HUDEP-2 (cell line): ENCODE data around the gene PIK3R6.
"Not testable (repeated sequence)": the region's sequence is repeated elsewhere in the genome, so short reads cannot be mapped to it uniquely, and the experiment has no call there.

Source experiments
- DNase-seq, 76 experiments: peaks; one replicate each; lab custom pipeline; 2025; ENCODE audit not compliant: unreplicated experiment in 76 of 76; lab: John Stamatoyannopoulos, UW

PIK3R6 gene

DNA sequence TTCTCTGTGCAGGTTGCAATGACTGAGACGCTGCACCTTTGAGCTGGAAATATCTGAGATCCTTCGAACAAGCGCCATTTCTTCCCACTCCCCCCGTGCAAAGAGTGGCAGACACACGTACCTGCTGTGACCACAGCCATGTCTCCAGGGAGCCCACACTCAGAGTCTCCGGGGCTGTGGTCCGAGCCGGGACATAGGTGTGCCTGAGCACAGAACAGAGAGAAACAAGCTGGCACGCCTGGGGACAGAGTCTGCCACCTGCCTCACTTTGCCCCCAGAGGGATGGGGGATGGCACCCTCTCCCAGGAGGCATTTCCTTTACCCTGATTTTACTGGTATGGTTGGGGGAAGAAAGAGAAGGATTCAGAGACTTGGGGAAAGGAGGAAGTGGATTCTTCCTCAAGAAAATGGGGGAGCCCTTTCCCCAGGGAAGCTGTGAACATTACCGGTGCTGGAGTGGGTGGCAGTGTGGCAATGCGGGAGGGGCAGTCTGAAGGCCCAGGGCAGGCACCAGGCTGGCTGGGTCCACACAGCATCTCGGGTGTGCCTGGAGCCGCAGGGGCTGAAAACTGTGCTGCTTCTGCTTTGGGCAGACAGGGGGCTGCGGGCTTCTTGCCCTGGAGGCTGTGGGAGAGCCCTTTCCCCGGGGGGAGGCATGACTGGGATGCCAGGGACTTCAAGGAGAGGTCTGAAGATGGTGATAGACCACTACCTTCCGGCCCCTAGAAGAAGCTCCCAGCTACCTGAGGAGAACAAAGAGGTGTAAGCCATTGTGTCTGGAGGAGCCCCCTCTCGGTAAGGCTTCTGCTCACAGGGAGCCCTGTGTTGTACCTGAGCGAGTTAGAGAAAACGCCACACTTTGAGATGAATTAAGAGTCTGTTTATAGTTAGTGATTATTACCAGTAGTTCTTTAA lies 6.6 kb upstream of the PIK3R6 start:
- no peak for DNase-seq

DNA sequence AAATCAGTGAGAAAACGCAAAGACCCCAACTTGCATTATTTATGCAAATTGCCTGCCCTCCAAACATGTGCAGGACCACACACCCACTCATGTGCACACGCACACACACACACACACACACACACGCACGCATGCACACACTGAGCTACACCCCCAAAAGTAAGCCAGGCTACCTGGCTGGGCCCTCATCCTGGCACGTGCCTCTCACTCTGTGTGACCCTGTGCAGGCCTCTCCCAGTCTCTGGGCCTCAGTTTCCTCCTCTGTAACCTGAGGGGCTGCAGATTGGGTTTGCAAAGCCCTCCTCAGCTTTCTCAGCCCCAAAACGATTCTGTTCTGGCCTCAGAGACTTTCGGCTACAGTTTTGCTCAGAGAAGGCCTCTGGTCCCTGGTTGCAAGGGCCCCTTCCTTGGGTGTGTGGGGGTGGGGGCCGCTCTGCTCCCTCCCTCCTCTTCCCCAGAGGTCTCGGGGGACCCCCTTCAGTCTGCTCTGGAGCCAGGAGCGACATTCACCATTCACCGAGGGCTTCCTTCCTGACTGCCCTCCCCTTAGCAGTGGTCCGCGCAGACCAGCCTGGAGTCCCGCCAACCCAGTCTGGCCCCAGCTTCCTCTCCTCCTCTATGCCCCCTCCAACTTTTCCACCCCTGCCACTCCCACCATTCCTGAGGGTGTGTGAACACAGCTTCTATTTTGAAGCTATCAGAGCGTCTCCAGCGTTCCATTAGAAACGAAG lies 5.4 kb upstream of the PIK3R6 start:
- no peak for DNase-seq

DNA sequence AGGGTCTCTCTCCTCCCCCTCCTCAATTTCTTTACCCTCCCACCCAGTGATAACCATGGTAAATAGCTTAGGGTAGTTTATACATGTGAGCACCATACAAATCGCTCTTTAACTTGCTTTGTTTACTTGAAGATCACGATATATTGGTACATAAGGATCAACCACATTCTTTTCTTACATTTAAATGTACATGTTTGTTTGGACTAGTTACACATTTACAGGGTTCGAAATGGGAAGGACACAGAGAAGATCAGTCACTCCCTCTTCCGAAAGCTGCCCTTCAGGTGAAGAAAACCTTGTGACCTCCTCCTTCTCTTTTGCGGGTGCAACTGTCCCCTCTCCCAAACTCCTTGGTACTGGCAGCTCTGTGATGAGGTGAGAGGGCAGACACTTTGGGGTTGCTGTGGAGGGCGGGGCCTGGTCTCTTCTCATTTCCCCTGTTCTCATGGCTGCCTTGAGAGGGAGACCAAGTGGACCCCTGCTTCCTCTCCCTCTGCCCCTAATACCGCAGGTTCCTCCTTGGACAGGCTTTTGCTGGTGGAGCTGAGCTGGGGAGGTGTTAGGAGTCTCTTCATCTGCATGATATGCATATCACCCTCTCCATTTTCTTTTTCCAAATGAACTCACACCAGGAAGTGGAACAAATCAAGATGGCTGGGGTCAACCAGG lies 4.7 kb upstream of the PIK3R6 start:
- no peak for DNase-seq

DNA sequence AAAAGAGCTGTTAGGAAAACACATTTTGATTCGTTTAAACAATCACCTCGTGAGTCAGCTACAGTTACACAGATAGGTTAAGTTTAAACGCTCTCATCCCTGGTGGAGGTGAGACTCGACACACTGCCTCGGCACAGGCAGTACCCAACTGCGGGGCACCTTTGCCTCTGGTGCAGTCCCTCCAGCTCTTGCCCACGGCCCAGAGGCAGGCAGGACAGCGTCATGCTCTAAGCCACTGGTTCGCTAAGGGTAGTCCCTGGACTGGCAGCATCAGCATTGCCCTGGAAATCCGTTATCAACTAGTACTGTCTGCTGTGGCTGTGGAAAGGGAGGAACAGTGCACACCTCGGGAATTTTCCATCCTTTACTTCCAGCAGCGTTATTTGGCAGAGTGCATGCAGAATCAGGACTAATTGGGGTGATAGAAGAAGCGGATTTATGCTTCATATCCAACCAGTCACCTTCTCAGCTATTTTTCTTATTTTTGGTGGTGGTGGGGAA lies 3.7 kb upstream of the PIK3R6 start:
- no peak for DNase-seq

DNA sequence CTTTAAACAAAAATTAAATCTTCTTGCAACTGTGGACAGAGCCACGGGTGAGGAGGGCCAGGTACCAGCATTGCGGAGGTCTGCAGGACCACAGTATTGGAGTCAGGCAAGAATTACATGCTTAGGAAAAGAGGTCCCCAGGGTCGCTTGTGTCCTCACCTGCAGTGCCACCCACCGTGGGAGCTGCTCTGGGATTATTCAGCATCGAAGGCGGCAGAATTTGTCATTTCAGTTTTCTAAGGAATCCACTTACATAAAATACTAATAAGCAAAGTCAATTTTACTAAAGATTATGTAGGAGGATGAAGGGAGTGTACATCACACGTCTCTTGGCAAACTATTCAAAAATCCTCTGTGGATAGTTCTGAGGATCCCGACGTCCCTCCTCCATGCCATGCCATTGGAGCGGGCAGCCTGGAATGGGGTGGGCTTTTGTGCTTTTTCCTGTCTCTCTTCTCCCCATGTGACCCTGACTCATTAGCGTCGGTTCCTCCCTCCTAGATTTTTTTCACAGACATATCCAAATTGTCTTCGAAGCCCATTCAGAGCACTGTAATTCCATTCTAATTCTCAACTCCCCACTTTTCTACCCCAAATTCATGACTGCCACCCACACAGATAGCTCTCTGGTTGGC lies 3.0 kb upstream of the PIK3R6 start:
- no peak for DNase-seq

DNA sequence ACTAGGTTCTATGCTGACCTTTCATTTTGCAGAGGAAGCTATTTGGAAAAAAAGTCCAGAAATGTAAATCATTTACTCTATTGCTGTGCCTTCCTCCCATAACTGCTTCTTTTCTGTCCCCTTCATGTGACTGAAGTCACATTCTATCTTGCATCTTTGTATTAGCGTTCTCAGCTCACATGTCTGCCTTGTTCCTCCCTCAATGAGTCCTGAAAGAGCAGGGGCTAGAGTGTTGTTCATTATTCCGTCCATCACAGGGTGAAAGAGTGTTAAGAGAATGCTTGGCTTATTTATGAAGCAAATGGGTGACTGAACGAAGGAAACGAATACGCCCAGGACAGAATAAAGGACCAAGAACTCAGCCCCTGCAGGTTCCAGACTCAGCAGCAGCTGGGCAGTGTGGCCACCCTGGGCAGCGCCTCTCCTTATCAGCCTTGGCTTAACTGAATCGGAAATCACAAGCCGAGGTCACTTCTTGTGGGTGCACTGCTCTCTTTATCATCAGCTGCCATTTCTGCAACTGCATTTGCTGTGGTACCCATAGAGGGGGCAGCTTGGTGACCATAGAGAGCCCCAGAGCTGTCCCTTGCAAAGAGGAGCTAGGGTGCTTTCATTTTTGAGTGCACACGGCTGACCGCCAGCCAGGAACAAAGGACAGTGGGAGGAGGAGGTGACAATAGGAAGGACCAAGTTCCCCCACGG lies 1.8 kb upstream of the PIK3R6 start:
- no peak for DNase-seq

DNA sequence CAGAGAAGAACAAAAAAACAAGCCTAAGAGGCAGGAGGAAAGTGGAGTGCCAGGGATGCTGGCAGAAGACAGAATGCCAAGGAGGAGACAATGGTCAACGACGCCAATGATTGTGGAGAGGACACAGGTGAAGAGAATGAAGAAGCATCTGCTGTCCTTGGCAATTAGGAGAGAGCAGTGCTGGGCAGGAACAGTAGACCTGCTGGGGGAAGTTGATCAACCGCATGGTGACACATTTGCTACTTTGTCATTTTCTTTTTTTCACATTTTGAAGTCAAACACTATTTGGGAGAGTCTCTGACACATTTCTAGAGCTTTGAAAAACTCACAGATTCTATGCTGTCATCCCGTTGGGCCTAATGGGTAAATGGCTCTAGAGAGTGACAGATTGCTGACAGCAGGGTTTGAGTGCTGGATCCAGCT lies 1.1 kb upstream of the PIK3R6 start:
- no peak for DNase-seq

DNA sequence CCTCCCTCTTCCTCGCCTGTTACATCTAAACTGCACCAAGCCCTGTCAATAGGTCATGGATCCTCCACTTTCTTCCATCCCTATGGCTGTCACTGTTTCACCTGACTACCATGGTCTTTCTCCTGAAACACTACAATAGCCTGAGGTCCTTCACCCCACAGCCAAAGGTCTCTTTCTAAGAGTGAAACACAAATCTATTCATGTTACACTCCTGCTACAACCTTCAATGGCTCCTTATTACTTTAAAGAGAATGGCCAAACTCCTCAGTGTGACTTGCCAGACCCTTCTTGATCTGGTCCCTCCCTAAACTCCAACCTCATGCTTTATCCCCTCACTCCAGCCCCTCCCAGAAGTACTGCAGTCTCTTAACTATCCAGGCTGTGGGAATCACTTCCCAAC lies 618 bp upstream of the PIK3R6 start:
- DNase-seq, result no peak

DNA sequence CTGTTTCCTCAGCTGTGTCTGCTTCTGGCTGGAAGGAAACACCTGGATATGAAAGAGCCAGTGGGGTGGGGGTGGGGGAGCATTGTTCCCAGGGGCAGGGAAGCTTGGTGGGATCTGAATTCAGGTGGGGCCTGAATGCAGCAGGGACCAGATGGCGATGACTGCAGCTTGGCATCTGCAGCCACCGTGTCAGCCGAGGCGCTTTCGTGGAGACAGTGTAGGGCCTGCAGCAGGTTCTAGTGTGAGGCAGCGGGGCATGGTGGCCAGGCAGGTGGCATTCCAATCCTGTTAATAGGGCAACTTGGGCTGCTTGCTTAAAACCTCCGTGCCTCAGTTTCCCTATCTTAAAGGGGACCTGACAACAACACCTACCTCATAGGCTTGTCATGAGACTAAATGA lies 1.7 kb downstream of the PIK3R6 start:
- no peak for DNase-seq

DNA sequence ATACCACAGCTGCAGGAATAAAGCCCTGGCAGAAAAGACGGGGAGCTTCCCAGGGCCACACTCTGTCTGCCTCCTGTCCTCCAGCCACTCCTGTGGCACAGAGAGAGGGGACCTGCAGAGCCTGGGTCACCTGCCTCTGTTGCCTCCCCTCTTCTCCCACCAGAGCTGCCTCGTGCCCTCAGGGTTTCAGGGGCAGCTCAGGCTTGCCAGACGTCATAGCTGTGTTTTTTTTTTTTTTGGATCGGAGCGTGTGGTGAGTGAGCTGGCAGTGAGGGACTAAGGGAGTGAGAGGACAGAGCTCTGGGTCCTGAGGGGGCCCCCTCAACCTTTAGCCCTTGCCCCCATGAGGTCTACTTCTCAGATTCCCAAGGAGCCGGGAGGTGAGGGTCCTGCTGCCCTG lies 2.1 kb downstream of the PIK3R6 start:
- DNase-seq, result no peak

DNA sequence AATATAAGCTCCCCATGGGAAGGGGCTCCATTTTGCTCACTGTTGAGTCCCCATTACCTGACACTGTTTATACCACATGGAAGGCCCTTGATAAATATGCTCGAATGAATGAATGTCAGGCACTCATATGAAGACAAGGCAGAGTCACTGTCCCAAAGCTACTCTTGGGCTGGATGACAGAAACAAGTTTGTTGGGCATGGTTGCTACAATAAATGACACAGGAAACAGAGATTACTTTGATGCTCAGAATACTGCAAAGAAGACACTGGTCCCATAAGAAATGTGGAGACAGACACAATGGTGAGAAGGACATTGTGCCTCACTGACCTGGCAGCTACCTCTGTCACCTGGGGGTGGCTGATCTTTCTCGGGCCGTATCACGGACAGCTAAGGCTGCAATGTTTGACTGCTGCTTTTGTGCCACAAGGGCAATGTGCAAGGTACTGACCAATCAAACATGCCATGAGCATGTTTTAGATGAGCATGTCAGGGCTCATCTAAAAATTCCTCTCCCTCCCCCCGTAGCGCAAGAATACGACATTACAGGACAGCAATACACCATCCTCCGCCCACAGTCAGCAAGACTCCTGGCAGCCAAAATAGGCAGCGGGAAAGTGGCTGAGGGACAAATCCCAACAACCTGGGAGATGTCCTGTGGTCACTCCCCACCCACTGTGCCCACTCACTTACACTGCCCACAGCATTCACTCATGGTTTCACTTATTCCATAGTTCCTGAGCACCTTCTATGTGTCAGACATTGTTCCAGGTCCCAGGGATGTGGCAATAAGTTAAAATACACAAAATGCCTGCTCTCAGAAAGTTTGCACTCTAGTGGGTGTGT lies 5.0 kb downstream of the PIK3R6 start:
- DNase-seq, result no peak

DNA sequence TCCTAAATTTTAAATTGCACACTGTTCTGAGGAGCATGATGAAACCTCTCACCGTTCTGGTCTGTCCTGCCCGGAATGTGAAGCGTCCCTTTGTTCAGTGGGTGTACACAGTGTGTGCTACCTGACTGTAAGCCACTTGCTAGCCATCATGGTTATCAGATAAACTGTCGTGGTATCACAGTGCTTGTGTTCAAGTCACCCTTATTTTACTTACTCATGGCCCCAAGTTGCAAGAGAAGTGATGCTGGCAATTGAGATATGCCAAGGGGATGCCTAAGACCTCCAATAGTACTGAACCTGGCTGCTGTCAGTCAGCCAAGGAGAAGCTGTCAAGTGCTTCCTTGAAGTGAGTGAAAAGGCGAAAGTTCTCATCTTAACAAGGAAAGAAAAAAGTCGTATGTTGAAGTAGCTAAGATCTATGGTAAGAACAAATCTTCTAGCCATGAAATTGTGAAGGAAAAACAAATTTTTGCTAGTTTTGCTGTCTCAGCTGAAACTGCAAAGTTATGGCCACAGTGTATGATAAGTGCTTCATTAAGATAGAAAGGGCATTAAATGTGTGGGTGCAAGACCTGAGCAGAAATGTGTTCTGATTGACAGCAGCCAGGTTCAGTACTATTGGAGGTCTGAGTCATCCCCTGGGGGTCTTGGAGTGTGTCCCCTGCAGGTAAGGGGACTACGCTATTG lies 5.8 kb downstream of the PIK3R6 start:
- DNase-seq, result no peak

DNA sequence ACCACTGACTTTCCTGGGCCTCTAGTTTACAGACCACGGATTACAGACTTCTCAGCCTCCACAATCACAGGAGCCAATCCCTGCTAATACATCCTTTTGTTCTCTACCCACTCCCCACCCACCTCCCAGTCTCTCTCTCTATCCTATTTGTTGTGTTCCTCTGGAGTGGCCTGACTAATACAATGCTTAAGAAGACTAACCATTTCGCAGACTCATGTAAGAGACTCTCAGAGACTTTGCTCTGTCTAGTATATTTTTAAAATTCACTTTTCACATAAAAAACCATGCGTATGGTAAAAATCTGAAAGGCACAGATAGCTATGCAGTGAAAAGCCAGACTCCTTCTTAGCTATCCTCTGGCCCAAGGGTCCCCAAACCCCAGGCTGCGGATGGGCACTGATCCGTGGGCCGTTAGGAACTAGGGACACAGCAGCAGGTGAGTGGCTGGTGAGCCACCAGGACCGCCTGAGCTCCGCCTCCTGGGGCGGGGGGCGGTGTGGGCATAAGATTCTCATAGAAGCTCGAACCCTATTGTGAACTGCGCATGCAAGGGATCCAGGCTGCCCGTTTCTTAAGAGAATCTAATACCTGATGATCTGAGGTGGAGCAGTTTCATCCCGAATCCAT lies 7.6 kb downstream of the PIK3R6 start:
- no peak for DNase-seq

DNA sequence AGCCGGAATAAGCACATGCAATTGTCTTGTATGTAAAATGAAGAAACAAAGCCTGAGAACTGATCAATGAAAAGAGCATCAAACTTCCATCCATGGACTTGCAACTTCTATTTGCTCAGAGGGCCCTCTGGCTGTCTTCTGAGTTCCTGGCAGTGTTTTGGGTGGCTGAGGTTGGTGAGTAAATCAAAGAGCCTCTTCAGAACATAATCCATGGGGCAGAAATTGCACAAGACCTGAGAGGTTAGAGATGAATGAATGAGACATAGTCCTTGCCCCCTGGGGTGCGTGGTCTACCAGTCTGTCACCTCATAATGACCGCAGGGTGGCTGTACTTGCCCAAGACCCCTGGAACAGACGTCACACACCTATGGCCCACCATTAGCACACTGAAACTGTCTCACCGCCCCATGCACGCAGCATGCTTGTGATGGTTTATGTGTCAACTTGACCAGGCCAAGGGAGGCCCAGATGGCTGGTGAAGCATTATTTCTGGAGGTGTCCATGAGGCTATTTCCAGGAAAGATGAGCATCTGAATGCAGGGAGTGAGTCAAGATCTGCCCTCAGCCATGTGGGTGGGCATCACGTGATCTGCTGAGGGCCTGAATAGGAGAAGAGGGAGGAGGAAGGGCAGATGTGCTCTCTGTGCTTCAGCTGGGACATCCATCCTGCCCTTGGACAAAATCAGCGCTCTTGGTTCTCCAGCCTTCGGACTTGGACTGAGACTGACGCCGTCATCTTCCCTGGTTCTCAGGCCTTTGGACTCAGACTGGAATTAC lies 8.3 kb downstream of the PIK3R6 start:
- DNase-seq, result peak in 11 of 76 experiments; percentile 2 to 31 (median 8)

DNA sequence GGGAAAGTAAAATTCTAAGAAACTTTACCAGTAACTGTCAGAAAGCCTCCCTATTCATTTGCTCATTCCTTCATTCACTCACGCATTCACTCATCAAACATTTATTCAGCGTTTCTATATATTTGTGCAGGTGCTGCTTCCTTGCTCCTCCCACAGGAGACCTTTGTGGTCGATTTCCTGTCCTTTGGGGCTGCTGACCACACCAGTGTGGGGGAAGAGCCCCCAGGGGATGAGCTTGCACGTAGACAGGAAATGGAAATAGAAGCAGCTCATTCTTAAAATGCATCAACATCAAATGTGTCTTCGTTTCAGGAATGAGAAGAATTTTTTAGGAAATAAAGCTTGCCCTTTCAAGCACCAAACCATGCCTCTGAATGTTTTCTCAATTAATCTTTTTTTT lies 9.6 kb downstream of the PIK3R6 start:
- DNase-seq, result no peak

DNA sequence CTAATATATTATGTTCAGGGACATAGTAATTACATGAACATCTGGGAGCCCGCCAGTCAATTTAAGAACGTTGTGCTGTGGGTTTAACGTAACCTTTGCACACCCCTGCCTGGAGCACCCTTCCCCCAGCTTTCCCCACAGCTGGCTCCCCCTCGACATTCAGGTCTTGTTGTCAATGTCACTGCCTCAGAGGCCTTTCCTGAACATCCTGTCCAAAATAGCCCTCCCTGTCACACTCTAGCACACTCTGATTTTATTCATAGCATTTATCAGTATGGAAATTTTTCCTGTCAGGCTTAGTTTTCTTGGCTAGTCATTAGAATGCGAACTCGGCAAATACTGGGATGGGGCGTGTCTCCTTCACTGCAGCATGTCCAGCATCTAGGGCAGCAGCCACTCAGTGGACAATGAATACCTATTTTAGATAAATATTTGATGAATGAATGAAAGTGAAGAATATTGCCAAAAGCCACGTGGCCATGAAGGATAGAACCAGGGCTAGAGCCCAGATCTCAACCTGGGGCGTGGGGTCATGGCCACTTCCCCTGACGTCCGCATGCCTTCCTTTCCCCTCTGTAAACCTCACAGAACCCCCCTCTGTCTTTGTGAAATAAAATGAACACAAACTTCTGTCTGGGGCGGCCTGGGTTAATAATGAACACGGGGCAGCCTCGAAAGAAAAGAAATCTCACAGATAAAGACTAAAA lies 10.5 kb downstream of the PIK3R6 start:
- DNase-seq, result no peak

DNA sequence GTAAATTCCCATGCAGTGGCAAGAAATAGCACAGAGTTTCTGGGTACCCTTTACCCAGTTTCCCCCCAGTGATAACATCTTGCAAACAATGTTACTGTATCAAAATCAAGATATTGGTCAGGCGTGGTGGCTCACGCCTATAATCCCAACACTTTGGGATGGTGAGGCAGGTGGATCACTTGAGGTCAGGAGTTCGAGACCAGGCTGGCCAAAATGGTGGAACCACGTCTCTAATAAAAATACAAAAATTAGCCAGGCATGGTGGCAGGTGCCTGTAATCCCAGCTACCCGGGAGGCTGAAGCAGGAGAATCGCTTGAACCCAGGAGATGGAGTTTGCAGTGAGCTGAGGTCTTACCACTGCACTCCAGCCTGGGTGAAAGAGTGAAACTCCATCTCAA lies 11.3 kb downstream of the PIK3R6 start:
- not testable (repeated sequence) for DNase-seq
